Measurements from ENCODE around the gene C10orf90.

- TF ChIP-seq, protein P1, sequence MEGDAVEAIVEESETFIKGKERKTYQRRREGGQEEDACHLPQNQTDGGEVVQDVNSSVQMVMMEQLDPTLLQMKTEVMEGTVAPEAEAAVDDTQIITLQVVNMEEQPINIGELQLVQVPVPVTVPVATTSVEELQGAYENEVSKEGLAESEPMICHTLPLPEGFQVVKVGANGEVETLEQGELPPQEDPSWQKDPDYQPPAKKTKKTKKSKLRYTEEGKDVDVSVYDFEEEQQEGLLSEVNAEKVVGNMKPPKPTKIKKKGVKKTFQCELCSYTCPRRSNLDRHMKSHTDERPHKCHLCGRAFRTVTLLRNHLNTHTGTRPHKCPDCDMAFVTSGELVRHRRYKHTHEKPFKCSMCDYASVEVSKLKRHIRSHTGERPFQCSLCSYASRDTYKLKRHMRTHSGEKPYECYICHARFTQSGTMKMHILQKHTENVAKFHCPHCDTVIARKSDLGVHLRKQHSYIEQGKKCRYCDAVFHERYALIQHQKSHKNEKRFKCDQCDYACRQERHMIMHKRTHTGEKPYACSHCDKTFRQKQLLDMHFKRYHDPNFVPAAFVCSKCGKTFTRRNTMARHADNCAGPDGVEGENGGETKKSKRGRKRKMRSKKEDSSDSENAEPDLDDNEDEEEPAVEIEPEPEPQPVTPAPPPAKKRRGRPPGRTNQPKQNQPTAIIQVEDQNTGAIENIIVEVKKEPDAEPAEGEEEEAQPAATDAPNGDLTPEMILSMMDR (IDR thresholded peaks at IDR 0.05; ENCODE audit: control extremely low read depth in 1 of 3, insufficient read depth in 1 of 3, low read depth in 1 of 3, low read length in 3 of 3): no peak
- no peak for TF ChIP-seq TAF1 (IDR thresholded peaks at IDR 0.05; ENCODE audit: low read depth, low read length)
- TF ChIP-seq ZNF274 (IDR thresholded peaks at IDR 0.05; ENCODE audit: borderline replicate concordance, extremely low read depth, low read length): no peak
- no peak for TF ChIP-seq TEAD4 (IDR thresholded peaks at IDR 0.05; ENCODE audit: low read depth, low read length)
- TF ChIP-seq YY1 (IDR thresholded peaks at IDR 0.05; ENCODE audit: low read depth, low read length): no peak
- TF ChIP-seq, protein P2, sequence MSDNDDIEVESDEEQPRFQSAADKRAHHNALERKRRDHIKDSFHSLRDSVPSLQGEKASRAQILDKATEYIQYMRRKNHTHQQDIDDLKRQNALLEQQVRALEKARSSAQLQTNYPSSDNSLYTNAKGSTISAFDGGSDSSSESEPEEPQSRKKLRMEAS (IDR thresholded peaks at IDR 0.05): no peak
- TF ChIP-seq JUN (IDR thresholded peaks at IDR 0.05; ENCODE audit: low read depth, low read length): no peak
- no peak for TF ChIP-seq SUZ12 (IDR thresholded peaks at IDR 0.05; ENCODE audit: low read length)
- no peak for TF ChIP-seq EZH2 (IDR thresholded peaks at IDR 0.05; ENCODE audit: low read depth, low read length, severe bottlenecking)
- no peak for TF ChIP-seq CEBPB (IDR thresholded peaks at IDR 0.05; ENCODE audit: low read depth, low read length)
- TF ChIP-seq CHD2 (IDR thresholded peaks at IDR 0.05; ENCODE audit: low read length): no peak
- no peak for TF ChIP-seq POLR2AphosphoS5 (IDR thresholded peaks at IDR 0.05; ENCODE audit: low read depth, low read length)
- TF ChIP-seq POLR2A (IDR thresholded peaks at IDR 0.05; ENCODE audit: control extremely low read depth in 1 of 2, low read depth in 2 of 2, low read length in 2 of 2): no peak
- no peak for TF ChIP-seq RAD21 (IDR thresholded peaks at IDR 0.05 in 1 of 2, conservative IDR thresholded peaks at IDR 0.05 in 1 of 2; ENCODE audit: low read depth in 2 of 2, low read length in 2 of 2)
Observed at GRCh38 chr10:126425032-126425431, 245.5 kb downstream of the C10orf90 start.

All from H1 (cell line).